Left lung (tissue), 10 donors: ENCODE data around the gene NPHS1. TPM values are rescaled to one million over a fixed set of nuclear protein-coding genes. Genes with fewer than 3 reads are reported as not detected.
"Not testable (repeated sequence)": the region's sequence is repeated elsewhere in the genome, so short reads cannot be mapped to it uniquely, and the experiment has no call there.

Experiments
- ATAC-seq: fragments of 200-7000 bp; cut with Tn5 transposase; one replicate; pipeline ENCODE4 v1.9.1; 2020; ENCODE audit warnings: moderate library complexity
- DNase-seq, 4 donors: peaks; one replicate each; pipeline ENCODE4 v3.0.0-alpha.2; 2013 to 2020
- H3K27ac ChIP-seq, 2 donors: fragments of 200-600 bp; sonication (generic) in 1 of 2; one replicate each; pipeline versions ENCODE4 v1.5.0 to v1.8.0; 2020 to 2021
- H3K27me3 ChIP-seq, 2 donors: fragments of 200-600 bp; sonication (generic) in 1 of 2; one replicate each; pipeline versions ENCODE4 v1.5.0 to v1.8.0; 2020 to 2021
- H3K36me3 ChIP-seq, 2 donors: fragments of 200-600 bp; sonication (generic) in 1 of 2; one replicate each; pipeline versions ENCODE4 v1.5.0 to v1.8.0; 2020 to 2021
- H3K4me1 ChIP-seq, 2 donors: fragments of 200-600 bp; one replicate each; pipeline ENCODE4 v1.8.0; 2021
- H3K4me3 ChIP-seq, 2 donors: fragments of 200-600 bp; sonication (generic) in 1 of 2; one replicate each; pipeline versions ENCODE4 v1.5.0 to v1.8.0; 2020 to 2021; ENCODE audit warnings: mild to moderate bottlenecking in 1 of 2
- H3K9me3 ChIP-seq, 2 donors: fragments of 200-600 bp; sonication (generic) in 1 of 2; one replicate each; pipeline versions ENCODE4 v1.5.0 to v1.8.0; 2020 to 2021
- intact Hi-C, 2 donors: fragments of 100-400 bp; cut with DNase I; formaldehyde crosslinking; loops; one replicate each; pipeline versions ENCODE4 v1.11.2 to v1.14.2; 2022
- polyA plus RNA-seq, 6 donors: library from polyadenylated mRNA; unstranded; fragments of 120-200 nt; gene quantifications; one replicate each; pipeline ENCODE4 v1.2.1, GENCODE V29; 2013; ENCODE audit not compliant: insufficient read length in 6 of 6
- total RNA-seq, 2 donors: library from RNA; stranded (reverse); fragmentation: NEBNext Ultra II Directional; extraction: Animal tissue kit (Norgen Biotek cat#: 25700); gene quantifications; one replicate each; pipeline ENCODE4 v1.2.1, GENCODE V29; 2021
- TF ChIP-seq, protein P1 (sequence below), 2 donors: fragments of 200-600 bp; sonication (generic) in 1 of 2; IDR thresholded peaks; one replicate each; pipeline versions ENCODE4 v1.5.0 to v1.8.0; 2021; ENCODE audit warnings: antibody characterized with exemption in 2 of 2
- donor health status: DM: no; HTN: yes; CAD: no.
- donor health status: DM: no; HTN: no; CAD: no.

NPHS1 gene
- total and polyA plus RNA-seq, 8 donors, result 0.08 to 2.0 (median 0.99) TPM; not detected in 1

DNA sequence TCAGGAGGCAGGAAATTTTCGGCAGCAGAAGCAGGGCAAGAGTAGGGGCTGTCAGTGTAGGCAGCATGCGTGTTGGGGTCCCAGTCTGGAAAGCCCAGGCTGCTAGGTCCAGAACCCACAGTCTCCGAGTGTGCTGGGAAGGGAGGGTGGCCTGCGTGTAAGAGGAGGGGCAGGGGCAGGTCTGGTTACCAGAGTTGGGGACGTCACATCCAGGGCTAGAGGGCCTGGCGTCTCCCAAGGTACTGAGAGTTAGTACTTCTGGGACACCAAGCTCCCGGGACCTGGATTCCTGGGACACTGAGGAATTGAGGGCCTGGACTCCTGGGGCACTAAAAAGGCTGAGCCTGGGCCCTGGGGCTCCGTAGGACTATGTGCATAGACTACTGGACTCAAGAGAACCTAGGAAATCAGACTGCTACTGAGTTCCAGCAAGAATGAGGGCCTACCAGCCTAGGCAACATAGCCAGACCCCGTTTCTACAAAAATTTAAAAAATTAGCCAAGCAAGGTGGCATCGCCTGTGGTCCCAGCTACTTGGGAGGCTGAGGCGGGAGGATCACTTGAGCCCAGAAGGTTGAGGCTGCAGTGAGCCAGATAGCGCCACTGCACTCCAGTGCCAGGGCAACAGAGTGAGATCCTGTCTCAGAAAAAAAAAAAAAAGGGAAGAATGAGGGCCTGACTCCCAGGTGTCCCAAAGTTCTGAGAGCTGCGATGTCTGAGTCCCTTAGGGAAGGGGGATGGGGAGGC lies 45.6 kb upstream of the NPHS1 start:
- H3K27ac ChIP-seq, result peak overlapping the region; percentile 91 to 96

DNA sequence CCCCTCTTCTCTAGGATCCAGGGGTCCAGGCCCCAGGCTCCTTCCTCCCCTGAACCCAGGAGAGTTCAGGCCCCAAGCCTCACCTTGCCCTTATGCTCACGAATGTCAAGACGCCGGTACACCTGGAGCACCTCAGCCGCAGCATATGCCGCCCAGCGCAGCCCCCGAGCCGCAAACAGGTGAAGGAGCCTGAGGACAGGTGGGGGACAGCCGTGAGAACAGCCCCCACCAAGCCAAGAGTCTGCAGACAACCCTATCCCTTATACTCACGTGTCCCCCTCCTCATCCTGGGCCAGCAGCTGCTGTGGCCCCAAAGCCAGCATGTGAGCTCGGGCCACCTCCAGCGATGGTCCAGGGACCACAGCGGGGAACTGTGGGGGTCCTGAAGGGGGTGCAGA lies 44.3 kb upstream of the NPHS1 start:
- no peak for ATAC-seq

More for the DNA sequence above, 45.6 kb upstream of the NPHS1 start:
- intact Hi-C loops, result no loop called here
- Histone ChIP-seq H3K27me3 (no peaks in the 10 kb centered on the region), H3K4me3 (peak overlapping the region; percentile 68 to 80), H3K4me1 (peaks cover 13 to 52% of the 10 kb centered on the region in 2 donors), H3K36me3 (peaks cover 0 to 52% of the 10 kb centered on the region in 2 donors), H3K9me3 (no peaks in the 10 kb centered on the region)
- TF ChIP-seq, protein P1, sequence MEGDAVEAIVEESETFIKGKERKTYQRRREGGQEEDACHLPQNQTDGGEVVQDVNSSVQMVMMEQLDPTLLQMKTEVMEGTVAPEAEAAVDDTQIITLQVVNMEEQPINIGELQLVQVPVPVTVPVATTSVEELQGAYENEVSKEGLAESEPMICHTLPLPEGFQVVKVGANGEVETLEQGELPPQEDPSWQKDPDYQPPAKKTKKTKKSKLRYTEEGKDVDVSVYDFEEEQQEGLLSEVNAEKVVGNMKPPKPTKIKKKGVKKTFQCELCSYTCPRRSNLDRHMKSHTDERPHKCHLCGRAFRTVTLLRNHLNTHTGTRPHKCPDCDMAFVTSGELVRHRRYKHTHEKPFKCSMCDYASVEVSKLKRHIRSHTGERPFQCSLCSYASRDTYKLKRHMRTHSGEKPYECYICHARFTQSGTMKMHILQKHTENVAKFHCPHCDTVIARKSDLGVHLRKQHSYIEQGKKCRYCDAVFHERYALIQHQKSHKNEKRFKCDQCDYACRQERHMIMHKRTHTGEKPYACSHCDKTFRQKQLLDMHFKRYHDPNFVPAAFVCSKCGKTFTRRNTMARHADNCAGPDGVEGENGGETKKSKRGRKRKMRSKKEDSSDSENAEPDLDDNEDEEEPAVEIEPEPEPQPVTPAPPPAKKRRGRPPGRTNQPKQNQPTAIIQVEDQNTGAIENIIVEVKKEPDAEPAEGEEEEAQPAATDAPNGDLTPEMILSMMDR (IDR thresholded peaks at IDR 0.05), result no peak
- ATAC-seq (no peak), DNase-seq (peak in 1 of 4 donors; percentile 54)

DNA sequence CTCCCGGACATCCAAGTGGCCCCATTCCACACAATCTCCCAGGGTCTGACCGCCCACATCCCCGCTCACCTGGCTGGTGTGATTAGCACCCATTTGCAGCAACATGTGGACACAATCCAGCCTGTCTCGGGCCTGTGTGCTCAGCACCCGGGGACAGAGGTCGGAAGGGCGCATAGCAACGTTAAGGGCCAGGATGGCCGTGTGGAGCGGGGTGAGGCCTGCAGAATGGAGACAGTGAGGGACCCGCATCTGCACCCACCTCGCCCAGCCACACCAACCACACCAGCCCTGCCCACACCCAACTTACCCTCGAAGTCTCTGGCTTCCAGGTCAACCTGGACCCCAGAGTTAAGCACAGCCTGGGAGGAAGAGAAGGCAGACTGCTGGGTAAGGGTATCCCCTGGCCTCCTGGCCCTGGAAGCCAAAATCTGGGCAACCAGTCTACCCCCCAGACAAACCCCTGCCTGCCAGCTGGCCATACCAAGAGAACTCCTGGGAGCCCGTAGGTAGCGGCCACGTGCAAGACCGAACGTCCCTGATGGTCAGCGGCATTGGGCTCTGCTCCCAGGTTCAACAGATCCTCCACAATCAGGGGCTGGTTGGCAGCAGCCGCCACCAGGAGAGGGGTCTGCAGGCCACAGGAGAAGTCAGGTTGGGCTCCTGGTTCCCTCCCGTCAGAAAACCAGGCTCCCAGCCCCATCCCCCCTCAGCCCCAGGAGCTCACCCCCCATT lies 43.8 kb upstream of the NPHS1 start:
- peak in 1 of 4 donors; percentile 68 for DNase-seq
- TF ChIP-seq, protein P1 (IDR thresholded peaks at IDR 0.05), result no peak
- H3K4me1 ChIP-seq, result peaks cover 11 to 34% of the 10 kb centered on the region in 2 donors
- intact Hi-C loops, result no loop called here
- ATAC-seq, result no peak
- no peaks in the 10 kb centered on the region for H3K27me3 ChIP-seq
- peaks cover 0 to 70% of the 10 kb centered on the region in 2 donors for H3K36me3 ChIP-seq
- H3K27ac ChIP-seq, result no peak overlapping the region
- H3K9me3 ChIP-seq, result no peaks in the 10 kb centered on the region
- H3K4me3 ChIP-seq, result no peak overlapping the region

More for the DNA sequence above, 44.3 kb upstream of the NPHS1 start:
- peak in 1 of 4 donors; percentile 66 for DNase-seq
- Histone ChIP-seq H3K27ac (no peak overlapping the region), H3K27me3 (no peaks in the 10 kb centered on the region), H3K4me3 (no peak overlapping the region), H3K4me1 (peaks cover 13 to 40% of the 10 kb centered on the region in 2 donors), H3K36me3 (peaks cover 0 to 64% of the 10 kb centered on the region in 2 donors), H3K9me3 (no peaks in the 10 kb centered on the region)
- intact Hi-C loops, result no loop called here
- TF ChIP-seq, protein P1 (IDR thresholded peaks at IDR 0.05), result no peak

DNA sequence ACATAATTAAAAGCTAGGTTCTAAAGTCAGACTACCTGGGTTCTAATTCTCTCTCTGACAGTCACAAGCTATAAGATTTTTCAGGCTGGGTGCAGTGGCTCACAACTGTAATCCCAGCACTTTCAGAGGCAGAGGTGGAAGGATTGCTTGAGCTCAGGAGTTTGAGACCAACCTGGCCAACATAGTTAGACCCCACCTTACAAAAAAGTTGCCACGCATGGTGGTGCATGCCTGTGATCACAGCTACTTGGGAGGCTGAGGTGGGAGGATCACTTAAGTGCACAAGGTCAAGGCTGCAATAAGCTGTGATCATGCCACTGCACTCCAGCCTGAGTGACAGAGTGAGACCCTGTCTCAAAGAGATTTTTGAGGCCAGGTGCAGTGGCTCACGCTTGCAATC lies 42.0 kb upstream of the NPHS1 start:
- intact Hi-C loops, result no loop called here
- H3K36me3 ChIP-seq, result peaks cover 0 to 87% of the 10 kb centered on the region in 2 donors
- H3K9me3 ChIP-seq, result no peaks in the 10 kb centered on the region
- TF ChIP-seq, protein P1 (IDR thresholded peaks at IDR 0.05), result no peak
- H3K27me3 ChIP-seq, result no peaks in the 10 kb centered on the region
- peaks cover 8 to 30% of the 10 kb centered on the region in 2 donors for H3K4me1 ChIP-seq
- no peak for ATAC-seq
- no peak overlapping the region for H3K4me3 ChIP-seq
- no peak overlapping the region for H3K27ac ChIP-seq
- DNase-seq, result peak in 1 of 4 donors; percentile 3

DNA sequence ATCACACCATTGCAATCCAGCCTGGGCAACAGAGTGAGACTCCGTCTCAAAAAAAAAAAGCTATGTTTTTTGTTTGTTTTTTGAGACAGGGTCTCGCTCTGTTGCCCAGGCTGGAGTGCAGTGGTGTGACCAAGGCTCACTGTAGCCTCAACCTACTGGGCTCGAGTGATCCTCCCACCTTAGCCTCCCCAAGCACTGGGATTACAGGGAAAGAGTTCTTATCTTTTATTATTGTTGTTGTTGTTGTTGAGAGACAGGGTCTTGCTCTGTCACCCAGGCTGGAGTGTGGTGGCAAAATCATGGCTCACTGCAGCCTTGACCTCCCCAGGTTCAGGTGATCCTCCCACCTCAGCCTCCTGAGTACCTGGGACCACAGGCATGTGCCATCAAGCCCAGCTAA lies 39.5 kb upstream of the NPHS1 start:
- peak in 1 of 4 donors; percentile 3 for DNase-seq
- Histone ChIP-seq H3K36me3 (peaks cover 0 to 100% of the 10 kb centered on the region in 2 donors), H3K4me1 (peaks cover 0 to 11% of the 10 kb centered on the region in 2 donors)
- intact Hi-C loops, ATAC-seq, H3K9me3 ChIP-seq, H3K27me3 ChIP-seq, H3K4me3 ChIP-seq, H3K27ac ChIP-seq: not testable (repeated sequence)
